Activated effector memory CD4-positive, alpha-beta T cell treated with Interleukin-2 at 50 U/mL for 16 hours (primary cell): Measurements from ENCODE around the gene UBE2K.
"Not testable (repeated sequence)": the region's sequence is repeated elsewhere in the genome, so short reads cannot be mapped to it uniquely, and the experiment has no call there.

Experiments used
- DNase-seq: peaks from one replicate; pipeline ENCODE4 v3.0.0-alpha.2; 2020

The UBE2K gene

GRCh38 chr4:39813033-39813432, 115.1 kb downstream of the UBE2K start:
- DNase-seq = not testable (repeated sequence)

GRCh38 chr4:39813761-39814160, 115.8 kb downstream of the UBE2K start:
- DNase-seq = not testable (repeated sequence)

DNA sequence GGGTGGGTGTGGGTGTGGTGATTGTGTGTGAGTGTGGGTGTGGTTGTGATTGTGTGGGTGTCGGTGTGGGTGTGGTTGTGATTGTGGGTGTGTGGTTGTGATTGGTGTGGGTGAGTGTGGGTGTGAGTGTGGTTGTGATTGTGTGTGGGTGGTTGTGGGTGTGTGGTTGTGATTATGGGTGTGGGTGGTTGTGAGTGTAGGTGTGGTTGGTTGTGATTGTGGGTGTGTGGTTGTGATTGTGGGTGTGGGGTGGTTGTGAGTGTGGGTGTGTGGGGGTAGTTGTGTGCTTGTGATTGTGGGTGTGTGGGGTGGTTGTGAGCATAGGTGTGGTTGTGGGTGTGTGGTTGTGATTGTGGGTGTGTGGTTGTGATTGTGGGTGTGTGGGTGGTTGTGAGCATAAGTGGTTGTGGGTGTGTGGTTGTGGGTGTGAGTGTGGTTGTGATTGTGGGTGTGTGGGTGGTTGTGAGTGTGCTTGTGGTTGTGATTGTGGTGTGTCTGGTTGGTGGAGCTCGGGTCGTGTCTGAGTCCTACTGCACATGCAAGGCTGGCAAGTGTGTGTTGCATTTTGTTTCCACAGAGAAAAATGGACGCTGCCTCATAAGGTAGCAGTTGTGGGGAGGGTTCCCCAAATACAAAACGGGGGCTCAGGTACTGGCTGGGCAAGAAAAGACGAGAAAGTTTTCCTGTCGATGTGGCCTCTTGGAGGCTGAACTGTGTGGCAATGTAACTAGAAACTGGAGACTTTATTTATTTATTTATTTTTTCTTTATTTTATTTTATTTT, 116.7 kb downstream of the UBE2K start:
- no peak for DNase-seq

DNA sequence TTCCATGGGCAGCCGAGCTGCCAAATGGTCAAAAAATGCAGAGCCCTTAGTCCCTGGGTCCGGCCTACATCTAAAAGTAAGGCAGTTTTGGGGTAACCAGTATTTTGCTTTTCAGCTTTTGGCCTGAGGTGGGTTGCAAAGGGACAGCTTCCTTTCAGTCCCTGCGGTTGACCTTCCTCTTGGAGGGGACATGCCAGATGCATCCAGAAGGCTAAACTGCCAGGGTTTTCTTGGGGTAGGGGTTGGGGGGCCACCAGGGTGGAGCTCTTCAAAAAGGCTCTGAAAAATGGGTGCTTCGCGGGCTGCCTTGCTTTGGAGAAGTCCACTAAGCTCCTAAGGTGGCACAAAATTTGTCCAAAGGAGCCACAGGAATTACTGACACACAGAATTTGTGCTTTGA, 120.7 kb downstream of the UBE2K start:
- DNase-seq = no peak

DNA sequence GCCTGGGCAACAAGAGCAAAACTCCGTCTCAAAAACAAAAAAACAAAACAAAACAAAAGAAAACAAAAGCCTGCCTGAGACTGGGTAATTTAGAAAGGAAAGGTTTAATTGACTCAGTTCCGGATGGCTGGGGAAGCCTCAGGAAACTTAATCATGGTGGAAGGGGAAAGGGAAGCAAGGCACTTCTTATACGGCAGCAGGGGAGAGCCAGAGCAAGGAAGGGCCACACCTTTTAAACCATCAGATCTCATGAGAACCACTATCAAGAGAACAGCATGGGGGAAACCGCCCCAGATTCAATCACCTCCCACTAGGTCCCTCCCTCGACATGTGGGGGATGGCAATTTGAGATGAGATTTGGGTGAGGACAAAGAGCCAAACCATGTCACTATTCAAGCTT, 122.2 kb downstream of the UBE2K start:
- DNase-seq = no peak

GRCh38 chr4:39821951-39822350, 124.0 kb downstream of the UBE2K start:
- DNase-seq = no peak

DNA sequence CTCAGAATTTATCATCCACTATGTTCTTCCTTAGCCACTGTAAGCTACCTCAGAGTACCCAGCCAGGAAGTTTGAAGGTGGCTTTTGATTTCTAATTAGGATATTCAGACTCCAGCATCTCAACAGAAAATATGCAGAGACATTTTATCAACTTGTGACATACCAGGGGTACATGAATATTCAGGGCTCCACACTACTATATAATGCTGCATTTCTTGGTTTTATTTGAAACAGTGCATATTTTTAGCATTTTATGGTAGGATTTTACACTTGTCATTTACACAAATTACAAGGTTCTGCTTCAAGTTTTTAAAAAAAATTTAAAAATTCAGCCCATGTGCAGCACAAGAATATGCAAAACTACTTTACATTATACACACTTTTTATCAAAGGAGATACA, 124.7 kb downstream of the UBE2K start:
- no peak for DNase-seq

DNA sequence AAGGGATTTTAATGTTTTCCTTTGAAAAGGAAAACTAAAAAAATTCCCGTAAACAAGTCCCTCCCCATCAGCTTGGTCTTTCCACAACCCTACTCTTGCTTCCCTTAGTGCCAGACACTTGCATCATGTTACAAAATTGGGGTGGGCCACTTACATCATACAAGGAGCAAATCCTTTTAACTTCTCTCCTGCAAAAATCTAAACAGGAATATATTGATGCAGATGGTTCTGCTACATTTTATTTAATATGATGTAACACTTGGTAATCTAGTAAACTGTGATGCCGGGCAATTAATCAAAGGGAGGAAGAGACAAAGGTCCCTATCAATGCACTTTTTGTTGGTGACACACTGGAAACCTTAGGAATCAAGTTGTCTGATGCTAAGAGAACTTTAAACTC, 125.3 kb downstream of the UBE2K start:
- no peak for DNase-seq

- no peak for DNase-seq
These were observed 127.2 kb downstream of the UBE2K start for GRCh38 chr4:39825090-39825489.

GRCh38 chr4:39825741-39826231, 127.8 kb downstream of the UBE2K start:
- DNase-seq = no peak
